HG03354 (cell line): ENCODE measurements around the gene FAM53B.
"Not testable (repeated sequence)": the region's sequence is repeated elsewhere in the genome, so short reads cannot be mapped to it uniquely, and the experiment has no call there.

Experiments used
- ATAC-seq: cut with Tn5 transposase; IDR thresholded peaks from one replicate; pipeline ENCODE4 v1.9.1; 2021; ENCODE audit warnings: mild to moderate bottlenecking; ENCODE audit not compliant: unreplicated experiment, poor library complexity, severe bottlenecking

FAM53B gene

GRCh38 chr10:124595143-124595883 lies 148.9 kb downstream of the FAM53B start:
- no peak for ATAC-seq

- no peak for ATAC-seq
These were observed 149.9 kb downstream of the FAM53B start for GRCh38 chr10:124594240-124594639.

DNA sequence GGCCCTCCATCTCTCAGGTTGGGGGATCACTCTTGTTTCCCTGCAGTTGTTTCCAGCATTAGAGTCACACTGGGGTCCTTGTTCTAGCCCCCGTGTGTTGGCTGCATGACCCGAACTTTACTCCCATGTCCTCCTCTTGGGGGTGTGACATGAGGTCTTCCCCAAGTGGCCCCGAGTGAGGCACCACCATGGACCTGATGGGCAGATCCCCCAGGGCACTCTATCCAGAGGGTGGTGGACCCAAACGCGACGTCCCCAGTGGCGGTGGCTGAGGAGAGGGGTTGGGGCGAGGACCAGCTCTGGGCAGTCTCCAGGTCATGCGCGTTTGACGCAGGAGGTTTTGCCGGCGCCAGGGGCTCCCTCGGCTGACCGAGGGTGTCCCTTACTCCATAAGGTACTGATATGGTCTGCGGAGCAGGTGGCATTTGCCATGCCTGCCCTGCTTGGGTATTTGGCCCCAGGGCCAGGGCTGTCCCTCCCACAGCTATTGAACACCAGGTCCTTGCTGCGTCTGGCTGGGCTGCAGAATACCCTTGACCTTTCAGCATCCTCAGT lies 150.7 kb downstream of the FAM53B start:
- no peak for ATAC-seq

GRCh38 chr10:124592736-124593430 lies 151.3 kb downstream of the FAM53B start:
- ATAC-seq: no peak

- no peak for ATAC-seq
These were observed 152.1 kb downstream of the FAM53B start for GRCh38 chr10:124592101-124592500.

DNA sequence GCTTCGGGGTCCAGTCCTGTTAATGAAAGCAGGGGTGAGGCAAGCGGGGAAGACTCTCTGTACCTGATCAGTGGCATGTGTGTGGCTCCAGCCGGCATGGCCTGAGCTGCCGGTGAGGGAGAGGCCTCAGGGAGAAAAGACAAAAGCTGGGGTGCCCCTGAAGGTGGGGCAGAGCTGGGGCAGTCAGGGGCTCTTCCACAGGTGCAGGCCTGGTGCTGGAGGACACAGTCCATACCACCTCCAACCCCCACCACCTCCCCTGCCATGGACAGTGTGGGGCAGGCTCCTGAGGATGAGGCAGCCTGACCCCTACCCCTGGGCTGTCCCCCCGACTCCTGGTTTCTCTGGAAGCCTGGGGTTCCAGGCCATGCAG lies 153.1 kb downstream of the FAM53B start:
- no peak for ATAC-seq

DNA sequence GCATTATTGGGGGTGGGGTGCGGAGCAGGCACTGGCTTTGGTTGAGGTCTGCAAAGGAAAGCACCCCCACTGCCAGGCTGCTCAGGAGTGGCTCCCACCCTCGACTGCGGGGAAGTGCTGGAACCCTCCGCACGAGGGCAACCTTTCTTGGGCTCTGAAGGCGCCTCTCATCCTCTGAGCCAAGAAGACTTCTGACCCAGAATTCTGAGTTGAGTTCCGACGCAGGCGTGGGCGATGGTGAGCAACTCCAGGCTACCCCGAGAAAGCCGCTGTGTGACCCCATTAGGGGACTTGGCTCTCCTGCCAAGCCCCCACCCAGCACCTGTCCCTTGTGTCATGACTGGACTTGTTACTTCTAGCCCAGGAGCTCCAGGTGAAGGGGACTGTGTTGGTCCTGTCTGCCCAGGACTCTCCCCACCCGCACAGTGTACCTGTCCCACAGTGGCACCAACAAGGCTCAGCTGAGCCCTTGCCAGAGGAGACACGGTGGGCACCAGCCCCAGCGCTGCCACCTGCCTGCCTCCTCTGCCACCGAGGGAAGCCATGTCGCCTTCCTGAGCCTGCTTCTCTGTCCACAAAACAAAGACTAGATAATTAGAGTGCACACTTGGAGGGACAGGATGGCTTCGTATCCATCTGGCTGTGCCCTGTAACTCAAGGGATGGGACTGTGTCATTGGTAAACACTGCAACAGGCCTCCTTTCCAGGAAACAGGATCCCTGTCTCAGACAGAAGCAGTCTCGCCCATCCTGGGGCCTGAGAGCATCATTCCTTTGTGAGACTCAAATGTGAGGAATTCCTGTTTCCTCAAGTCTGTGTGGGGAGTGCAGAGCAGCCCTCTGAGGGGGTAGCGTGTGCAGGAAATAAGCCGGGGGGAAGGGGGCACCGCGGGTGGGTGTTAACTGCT lies 153.7 kb downstream of the FAM53B start:
- no peak for ATAC-seq

- ATAC-seq: no peak
These were observed 154.6 kb downstream of the FAM53B start for GRCh38 chr10:124589491-124590041.

GRCh38 chr10:124588736-124589490 lies 155.3 kb downstream of the FAM53B start:
- no peak for ATAC-seq

GRCh38 chr10:124588341-124588735 lies 155.8 kb downstream of the FAM53B start:
- ATAC-seq: not testable (repeated sequence)

DNA sequence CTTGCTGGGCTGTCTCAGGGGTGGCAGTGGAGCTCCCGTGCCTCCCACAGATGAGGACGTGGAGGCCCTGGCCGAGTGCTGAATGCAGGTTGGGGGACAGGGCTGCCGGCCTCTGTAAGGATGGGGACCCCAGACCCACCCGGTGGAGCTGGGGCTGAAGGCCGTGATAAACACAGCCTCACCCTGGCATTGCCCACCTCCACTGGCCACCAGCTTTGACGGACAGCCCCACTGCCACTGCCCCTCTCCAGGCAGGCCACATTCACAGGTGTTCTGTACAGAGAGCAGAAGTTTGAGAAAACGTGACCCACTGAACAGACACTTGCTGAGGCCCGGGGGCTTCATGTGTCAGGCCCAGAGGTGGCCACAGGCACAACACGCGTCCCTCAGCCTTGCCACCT lies 156.4 kb downstream of the FAM53B start:
- no peak for ATAC-seq

DNA sequence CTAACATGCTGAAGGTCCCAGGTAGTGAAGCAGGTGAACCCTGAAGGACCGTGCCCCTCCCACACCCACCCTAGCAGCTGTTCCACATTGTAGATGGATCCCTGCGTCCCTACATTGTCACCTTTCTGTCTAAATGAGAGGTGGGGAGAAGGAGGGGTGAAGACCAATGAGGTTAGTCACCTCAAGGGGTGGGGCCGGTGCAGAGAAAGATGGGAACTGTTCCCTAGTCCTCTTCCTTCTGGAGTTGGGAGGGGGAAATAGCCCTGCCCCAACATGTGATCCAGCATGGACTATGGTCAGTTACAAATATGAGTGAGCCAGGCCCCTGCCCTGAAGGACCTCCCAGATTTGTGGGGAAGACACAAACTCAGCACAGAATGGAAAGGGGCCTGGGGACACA lies 158.0 kb downstream of the FAM53B start:
- ATAC-seq: no peak

- ATAC-seq: no peak
These were observed 165.2 kb downstream of the FAM53B start for GRCh38 chr10:124579011-124579399.

DNA sequence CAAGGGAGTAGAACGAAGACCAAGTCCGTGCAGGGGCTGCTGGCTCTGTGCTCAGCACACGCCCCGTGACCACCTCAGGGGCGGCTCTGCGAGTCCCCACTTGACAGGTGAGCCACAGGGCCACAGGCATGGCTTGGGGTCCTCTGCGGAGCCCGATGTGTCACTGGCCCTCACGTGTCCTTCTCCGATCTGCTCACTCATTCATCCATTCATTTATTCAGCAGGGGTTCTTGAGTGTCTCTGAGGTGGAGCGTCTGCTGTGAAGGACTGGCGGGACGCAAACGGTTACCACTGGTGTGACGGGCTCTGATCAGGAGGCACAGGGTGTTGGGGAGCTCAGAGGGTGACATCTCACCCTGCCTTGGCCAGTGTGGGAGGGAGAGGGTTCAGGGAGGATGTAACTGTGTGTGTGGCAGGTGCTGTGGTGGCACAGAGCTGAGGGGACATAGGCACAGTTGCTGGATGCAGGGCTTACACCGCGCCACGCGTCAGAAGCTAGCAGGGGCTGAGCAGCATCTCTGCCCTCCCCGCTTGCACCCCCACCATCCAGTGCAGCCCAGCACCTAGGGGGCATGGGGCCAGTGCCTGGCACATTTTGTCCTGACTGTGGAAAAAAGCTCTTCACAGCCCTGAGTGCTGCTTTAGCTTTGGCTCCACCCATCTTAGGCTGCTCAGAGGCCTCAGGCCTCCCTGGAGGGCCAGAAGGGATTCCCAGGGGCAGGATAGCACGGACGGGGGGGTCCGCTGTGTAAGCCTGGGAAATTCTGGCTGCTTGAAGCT lies 165.8 kb downstream of the FAM53B start:
- ATAC-seq: no peak

DNA sequence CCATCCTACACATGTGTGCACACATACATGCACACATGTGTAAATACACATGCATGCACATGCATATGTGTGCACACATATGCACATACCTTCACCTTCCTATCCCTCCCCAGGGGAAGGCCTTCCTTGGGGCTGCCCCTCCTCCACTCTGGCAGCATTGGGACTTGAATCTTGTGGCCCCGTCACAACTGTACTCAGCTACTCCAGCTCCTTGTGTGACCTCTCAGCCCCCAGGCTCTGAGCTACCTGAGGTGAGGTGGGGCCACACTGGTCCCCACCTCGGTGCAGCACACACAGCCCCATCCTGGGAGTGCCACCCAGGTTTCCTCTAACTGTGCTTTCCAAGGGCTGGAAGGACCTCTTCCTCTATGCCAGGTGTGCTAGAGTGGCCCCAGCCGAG lies 166.5 kb downstream of the FAM53B start:
- ATAC-seq: no peak

- ATAC-seq: no peak
These were observed 167.4 kb downstream of the FAM53B start for GRCh38 chr10:124576526-124577420.
